Hematopoietic multipotent progenitor cell treated with erythropoietin and hydrocortisone succinate and interleukin-3 and kit ligand, for 4 days (in vitro differentiated cells): ENCODE results near the gene SPDEF.
A peak's percentile ranks its signal among the peaks of the same experiment; 100 is the strongest.

ENCODE experiments used
- DNase-seq: peaks from one replicate; pipeline ENCODE4 v3.0.0-alpha.2; 2015

Gene SPDEF

DNA sequence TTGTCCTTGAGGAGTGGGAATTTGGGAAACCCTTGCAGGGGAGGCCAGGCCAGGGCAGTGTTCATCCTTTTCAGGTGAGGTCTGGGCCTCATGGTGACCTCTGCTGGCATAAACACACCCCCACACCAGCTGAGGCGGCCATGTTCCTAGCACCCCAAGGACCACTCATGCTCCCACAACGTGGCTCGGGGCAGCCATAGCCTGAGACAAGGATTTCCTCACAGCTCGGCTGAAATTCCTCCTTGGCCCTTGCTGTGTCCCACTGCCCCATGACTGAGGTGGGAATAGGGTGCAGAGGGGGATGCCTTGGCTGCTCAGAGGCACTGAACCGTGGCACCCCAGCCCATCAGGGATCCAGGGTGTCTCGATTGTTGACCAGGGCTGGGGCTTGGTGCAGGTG lies 27.3 kb upstream of the SPDEF start:
- DNase-seq: no peak

DNA sequence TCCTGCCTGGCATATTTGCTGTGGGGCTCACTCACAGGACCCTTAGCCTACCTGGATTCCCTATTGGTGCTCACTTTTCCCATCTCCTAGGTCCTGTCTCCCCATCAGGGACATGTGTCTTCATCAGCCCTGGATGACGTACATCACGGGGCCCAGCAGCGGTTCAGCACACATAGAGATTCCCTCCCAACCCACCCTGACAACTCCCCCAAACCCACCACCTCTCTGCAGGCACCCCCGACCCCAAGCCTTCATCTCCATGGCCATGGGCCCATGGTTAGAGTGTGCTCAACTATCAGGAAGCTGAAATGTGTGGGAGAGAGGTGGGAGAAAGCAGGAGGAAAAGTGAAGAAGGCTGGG lies 25.4 kb upstream of the SPDEF start:
- no peak for DNase-seq

DNA sequence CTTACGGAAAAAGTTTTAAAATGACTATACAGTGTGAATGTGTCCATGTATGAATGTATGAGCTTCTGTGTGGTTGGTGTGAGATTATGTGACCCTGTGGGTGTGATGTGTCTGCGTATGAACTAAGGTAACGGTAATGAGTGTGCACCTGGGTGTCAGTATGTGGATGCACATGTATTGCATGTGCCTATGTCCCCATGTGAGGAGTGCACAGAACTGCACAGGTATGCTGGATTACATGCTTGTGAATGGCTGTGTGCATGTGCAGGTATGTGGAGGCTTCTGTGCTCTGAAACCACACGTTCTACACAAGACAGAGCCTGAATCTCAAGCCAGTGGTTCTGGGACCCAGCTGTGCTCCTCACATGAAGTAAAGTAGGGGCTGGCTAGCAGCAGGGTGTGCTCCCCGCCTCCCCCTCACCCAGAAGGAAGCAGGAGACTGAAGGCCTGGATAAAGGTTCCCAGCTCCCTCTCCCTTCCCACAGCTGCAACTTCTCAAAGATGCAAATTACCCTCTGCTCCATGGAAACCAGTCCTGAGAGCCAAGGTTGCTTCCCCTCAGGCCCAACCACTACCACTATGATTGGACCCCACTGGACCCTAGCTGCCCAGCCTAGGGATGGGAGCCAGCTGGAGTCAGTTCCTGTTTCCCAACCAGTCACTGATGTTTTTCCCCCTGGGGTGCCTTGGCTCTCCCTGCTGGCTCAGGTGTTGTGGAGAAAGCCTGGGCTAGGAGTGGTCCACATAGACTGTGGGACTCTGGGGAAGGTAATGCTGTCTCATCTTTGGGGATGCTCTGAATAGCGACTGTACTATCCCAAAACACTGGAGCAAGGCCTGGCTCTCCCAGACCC lies 24.8 kb upstream of the SPDEF start:
- DNase-seq: no peak

DNA sequence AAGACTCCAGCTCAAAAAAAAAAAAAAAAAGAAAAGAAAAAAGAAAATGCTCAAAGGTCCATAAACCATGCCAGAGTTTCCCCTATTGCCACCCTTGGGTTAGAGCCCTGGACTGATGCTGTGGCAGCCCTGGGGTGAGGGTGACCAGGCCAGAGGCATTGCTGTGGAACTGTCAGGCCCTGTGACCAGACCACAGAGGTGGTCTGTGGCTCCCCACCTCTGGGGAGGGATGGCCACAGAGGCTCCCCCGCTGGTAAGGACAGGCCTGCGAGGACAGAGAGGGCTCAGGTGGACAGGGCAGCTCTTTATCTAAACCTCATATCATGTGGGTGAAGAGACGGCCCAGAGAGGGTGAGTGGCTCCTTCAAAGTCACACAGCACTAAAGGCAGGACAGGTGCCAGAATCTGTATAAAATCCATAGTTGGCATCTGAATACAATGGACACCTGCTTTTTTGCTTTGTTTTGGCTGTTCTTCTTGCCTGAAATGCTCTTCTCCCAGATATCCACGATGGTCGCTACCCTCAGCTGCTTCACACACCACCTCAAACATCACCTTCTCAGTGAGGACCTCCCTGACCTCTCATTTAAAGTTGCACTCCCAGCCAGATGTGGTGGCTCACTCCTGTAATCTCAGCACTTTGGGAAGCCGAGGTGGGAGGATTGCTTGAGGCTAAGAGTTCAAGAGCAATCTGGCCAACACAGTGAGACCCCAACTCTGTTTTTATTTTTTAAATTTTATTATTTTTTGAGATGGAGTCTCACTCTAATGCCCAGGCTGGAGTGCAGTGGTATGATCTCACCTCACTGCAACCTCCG lies 22.5 kb upstream of the SPDEF start:
- no peak for DNase-seq

DNA sequence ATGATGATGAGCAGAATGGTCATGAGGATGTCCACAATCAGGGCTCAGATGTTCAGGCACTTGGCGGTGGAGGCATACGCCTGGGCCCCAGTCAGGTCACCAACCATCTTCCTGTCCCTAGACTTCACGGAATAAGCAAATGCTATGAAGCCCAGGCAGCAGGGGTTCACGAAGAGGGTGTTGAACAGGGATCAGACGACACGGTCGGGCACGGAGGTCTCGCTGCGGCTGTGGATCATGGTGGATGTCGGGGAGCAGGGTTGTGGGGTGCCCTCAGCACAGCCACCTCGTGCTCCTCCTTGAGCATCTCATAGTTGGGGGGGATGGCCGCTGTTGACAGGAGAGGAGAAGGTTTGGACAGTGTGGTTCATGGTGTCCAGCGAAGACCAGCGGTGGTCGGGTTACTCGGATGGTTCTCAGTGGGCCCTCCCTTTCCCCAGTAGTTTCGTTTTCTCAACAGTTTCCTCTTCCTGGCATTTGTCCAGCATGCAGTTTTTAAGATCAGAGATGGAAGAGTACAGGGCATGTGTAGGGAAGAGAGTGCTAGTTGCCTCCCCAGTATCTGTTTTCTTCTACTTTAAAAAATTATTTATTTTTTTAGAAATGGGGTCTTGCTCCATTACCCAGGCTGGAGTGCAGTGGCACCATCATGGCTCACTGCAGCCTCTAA lies 20.3 kb upstream of the SPDEF start:
- peak; percentile 32 for DNase-seq

DNA sequence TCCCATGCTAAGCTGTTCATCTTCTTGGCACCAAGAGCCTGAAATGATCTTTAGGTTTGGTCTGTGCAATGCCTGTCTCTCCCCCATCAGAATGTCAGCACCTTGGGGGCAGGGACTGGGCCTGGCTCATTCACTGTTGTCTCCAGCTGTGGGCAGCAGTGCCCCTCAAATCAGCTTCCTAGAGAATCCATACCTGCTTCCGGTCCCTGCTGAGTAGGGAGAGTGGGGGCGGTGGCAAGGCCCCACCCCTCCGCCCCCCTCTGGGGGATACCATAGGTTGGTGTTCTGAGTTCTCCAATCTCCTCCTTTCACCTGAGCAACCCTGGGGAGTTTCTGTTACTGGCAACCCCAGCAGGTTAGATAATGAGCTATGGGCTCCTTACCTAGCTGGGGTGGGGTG lies 19.2 kb upstream of the SPDEF start:
- no peak for DNase-seq

DNA sequence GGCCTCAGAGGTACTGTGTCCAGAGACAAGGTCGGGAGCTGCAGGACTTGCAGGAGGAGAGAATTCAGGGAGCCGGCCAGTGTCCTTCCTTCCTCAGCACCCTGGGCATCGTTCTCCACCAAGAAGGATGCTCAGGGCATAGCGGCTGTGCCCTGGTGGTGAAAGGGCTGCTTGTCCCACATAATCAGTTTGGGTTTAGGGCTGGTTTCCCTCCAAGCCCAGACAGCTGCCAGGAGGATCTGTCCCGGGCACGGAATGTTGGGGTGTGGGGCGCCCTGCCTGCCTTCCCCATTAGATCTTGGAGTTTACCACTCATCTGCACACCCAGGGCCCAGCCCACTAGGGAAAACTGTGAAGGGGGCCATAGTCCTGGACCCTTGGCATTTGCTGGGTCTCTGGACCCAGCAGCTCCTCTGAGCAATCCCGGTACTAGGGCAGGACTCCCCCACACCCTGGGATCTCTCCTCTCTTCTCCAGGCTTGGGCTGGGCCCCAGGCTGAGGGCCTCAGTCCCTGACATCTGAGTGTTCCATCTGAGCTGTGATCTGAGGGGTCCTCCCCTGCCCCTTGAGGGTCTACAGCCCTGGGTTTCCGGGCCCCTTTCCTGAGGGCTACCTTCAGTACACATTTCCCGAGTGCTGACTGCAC lies 18.6 kb upstream of the SPDEF start:
- DNase-seq: no peak

DNA sequence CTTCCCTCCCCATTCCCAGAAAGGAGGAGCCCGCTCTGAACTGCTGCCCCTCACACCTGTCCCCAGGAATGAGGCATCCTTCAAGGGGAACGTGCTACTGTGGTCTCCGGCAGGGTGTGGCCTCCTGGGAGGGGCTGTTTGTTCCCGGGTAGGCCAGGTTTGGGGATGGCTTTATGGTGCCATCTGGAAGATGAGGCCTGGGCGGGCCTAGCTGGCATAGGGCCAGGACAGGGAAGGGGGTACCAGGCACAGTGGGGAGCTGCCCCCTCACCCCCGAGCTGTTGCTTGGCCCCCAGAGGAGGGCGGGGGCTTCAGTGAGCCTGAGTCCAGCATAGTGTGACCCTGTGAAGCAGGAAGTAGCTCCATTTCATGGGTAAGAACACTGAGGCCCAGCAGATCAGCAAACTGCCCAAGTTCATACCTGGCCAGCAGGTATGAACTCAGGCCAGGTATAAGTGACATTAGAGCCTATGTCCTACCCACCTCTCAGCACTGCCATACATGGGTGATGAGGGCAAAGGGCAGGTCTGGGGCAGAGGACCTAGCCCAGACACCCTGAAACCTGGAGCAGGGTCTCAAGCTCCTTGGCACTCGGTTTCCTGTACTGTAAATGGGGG lies 17.5 kb upstream of the SPDEF start:
- no peak for DNase-seq

DNA sequence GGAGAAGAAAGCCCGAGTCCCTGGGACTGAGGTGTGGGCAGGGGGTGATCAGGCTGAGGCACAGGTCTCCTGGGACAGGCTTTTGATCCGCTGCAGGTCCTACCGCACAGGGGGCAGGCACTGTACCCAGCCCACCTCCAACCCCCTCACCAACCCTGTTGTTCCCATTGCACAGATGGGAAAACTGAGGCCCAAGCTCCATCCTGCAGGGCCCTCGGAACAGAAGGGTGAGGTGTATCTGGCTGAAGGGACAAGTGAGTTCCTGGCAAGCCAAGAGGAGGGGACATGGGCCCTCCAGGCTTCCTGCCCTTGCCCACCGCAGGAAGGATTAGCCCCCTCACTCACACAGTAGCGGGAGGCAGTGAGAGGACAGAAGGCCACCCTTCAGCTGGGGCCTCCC lies 16.5 kb upstream of the SPDEF start:
- DNase-seq: no peak

DNA sequence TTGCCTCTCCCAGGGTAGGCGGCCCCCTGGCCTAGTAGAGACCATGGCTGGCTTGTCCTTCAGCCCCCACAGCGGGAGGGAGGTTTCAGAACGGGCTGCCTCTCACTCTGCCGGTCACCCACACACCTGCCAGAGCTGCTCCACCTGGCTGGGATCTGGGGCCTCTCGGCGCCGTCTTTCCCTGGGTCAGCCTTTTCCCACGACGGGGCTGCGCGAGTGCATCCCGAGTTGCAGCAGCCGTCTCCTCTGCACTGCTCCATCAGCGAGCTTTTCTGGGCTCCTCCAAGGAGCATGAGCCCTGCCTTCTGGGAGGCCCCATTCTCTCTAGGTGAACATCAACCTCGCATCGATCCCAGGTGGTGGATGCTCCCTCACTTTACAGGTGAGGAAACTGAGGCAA lies 15.9 kb upstream of the SPDEF start:
- DNase-seq: no peak

DNA sequence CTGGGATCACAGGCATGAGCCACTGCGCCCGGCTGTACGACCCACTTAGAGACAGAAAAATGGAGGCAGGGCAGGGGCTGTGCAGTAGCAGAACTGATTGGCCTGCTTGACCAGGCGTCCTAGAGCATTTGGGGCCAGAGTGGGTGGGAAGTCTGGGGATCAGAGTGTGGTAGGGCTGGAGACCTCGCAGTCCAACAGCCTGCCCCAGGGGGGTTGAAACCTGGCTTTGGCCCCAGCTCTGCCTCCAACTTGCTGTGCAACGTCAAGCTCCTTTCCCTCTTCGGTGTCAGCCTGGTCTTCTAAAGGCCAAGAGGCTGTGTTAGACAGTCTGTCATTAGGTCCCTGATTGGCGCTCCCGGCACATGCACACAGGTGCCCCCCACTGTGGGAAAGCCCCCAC lies 15.3 kb upstream of the SPDEF start:
- DNase-seq: no peak

DNA sequence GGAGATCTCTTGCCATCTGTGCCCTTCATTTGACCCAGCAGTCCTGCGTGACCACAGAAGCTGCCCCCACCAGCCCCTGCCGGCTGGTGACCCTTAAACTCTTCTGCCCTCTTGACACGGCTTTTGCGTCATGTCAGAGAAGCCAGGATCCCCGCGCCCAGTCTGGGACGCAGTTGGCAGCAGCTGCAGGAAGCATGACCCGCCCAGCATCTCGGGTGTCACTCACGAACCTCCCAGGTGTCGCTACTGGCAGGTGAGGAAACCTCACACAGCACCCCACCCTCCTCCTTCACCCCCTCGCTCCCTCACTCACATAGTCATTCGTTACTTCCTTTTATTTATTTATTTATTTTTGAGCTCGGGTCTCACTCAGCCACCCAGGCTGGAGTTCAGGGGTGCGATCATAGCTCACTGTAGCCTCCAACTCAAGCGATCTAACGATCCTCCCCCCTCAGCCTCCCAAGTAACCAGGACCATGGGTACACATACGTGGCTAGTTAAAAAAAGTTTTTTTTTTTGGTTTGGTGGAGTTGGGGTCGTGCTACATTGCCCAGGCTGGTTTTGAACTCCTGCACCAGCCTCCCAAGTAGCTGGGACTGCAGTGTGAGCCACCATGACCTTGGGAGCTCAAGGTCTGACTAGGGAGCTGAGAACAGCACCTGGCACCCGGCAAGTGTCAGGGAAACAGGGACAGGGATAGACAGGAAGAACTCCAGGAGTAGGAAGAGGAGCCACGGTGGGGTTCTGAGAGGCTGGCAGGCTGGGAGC lies 14.1 kb upstream of the SPDEF start:
- DNase-seq: no peak

DNA sequence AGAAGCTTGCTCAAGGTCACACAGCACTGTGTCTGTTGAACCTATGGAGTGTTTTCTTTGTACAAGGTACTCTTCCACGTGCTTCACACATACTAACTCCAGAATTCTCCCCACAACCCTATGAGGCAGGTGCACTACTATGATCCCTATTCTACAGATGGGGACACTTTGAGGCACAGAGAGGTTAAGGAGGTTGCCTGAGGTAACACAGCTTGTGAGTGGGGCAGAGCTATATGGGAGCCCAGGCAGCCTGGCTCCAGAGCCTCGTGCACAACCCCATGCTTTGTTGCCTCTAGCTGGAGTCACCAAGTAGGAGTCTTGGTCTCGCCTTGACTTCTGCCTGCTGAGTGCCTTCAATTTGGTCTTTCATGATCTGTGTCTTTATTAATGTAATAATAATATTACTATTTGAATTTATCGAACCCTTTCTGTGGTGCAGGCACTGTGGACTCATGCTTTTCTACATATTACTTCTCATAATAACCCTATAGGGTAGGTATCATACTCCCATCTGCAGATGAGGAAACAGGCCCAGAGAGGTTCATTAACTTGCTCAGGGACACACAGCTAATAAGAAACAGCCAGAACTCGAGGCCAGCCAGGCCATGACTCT lies 13.3 kb upstream of the SPDEF start:
- DNase-seq: no peak

DNA sequence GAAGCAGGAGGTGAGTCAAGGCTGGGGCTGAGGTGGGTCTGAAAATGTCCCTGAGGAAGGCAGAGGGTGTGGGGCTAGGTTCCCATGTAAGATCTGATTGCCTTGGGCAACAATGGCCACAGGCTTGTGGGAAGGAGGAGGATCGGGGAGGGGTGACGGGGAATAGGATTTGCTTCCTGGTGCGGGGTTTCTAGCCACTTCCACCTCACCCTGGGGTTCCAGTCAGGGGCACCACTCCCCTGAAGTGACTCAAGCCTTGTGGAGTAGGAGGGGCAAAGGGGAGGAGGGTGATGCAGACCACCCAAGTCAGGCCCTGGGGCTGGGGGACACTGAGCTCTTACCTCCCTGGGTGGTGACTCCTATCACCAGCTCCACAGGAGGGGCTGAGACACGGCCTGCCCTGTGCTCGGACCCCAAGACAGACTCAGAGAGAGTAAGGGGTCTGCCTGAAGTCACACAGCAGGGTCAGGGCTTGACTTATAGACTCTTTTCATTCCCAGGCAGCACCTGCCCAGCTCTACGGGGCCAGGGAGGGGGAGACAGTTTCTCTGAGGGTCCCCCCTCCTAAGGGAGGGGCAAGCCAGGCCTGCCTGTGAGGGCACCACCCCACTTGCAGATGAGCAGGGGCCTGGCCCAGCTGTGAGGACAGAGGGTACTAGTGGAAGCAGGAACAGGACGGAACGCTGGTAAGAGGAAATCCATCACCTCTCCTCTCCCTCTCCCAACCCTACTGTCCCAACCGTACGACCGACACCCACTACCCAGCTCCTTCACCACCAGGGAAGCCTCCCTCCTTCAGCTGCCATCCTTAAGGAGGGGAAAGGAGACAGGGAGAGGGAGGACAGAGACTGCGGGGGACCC lies 12.4 kb upstream of the SPDEF start:
- DNase-seq: no peak

DNA sequence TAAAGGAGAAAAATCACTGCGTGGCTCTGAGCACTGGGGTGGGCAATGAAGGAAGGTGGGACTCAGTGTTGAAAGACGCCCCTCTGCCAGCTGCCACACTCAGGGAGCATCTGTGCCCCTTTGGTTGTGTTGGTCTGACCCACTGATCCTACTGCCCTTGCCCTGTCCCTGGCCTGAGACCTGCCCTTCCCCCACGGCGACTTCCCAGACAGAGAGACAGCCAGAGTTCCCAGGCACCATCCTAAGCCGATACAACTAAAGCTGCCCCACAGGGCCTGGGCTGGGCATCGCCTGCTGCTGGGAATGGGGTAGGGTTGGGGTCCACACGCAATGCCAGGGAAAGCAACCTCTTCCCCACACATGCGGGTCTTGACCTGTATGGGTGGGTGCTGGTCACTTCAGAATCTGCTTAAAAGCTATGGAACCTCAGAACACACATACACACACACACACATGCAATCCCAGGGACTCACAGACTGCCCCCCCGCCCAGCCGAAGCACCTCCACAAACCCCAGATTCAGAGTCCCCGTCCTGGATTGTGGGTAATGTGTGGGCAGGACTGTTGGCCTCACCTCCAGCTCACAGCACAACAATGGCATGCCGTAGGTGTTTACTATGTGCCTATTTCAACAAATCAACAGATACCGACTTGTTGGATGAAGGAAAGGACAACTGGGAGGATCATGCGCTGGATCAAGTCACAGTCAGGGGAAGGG lies 10.9 kb upstream of the SPDEF start:
- DNase-seq: no peak

DNA sequence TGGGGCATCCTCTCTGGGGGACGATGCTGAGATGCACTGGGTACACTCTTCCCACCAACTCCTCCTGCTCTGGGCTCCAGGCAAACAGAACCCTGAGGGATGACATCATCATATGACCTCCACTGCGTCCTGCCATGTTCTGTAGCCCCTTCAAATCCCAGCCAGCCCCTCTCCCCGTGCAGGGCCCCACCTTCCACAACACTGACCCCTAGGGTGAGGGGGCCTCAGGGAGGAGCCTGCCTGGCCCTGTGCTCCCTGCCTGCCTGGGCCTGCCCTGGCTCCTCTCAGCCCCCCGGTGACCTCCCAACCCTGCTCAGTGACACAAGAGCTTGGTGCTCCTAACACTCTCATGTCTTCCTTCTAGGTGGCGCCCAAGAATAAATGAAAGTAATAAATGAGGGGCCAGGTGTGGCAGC lies 9.6 kb upstream of the SPDEF start:
- no peak for DNase-seq

DNA sequence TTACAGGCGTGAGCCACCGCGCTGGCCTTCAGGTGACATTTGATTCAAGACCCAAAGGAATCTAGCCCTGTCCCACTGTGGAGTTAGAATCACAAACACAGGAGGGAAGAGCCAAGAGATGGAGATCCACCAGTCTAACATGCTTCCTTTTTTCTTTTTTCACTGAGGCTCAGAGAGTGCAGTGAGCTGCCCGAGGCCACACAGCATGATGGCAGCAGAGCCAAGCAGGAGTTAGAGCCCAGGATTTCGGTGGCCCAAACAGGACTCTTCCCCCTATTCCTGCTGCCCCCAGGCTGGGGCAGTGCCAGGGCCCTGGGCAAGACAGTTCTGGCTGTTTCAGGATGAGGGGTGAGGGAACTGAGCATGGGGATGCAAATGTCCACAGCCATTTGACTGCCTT lies 8.1 kb upstream of the SPDEF start:
- DNase-seq: no peak

DNA sequence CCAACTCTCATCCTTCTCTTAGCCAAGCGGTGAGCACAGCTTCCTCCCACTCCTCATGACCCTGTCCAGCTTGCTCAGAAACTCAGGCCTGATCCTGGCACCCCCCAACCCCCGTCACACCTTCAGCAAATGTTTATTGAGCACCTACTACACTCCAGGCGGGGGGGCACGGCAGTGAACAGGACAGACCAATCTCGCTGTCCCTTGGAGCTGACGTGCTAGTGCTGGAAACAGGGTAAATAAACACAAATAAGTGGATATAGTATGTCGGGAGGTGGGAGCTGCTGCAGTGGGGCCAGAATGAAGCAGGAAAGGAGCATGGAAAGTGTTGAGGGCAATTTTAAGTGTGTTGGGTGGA lies 7.4 kb upstream of the SPDEF start:
- no peak for DNase-seq

DNA sequence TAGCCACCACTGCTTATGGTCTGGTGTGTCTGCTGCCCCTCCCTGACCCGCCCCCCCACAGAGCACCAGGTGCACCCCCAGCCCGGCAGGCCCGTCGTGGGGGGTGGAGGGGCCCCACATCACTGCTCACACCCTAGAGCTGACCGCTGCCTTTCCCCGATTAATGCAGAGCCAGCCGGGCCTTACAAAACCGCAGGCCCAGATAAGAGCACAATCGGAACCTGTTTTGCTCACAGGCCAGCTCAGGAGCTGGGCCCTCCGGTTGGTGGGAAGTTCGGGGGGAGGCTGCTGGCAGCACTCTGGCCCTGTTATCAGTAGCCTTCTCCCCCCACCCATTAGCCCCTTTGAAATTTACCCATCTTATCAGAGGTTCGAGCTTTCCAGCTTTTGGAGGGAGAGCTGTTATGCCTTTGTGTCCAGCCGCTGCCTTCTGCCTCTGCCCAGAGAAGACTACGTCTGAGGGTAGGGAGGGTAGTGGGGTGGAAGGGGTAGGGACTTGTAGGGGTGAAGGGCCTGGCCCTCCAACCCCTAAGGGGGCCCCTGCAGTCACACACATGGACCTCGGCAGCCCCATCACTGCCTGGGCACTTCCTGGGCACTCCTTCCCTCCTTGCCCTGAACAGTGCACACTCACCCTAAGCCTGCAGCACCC lies 6.9 kb upstream of the SPDEF start:
- DNase-seq: peak; percentile 57
